Gastrocnemius medialis (tissue), 4 donors: ENCODE data around the gene FAM3C. TPM values are rescaled to one million over a fixed set of nuclear protein-coding genes. Genes with fewer than 3 reads are reported as not detected.

ENCODE experiments used
- ATAC-seq, 2 donors: fragments of 150-250 bp; one replicate each; pipeline ENCODE4 v1.9.1; 2016
- DNase-seq, 2 donors: peaks; one replicate each; pipeline ENCODE4 v3.0.0-alpha.2; 2019
- H3K27ac ChIP-seq, 4 donors: fragments of 200-600 bp; sonication (generic); 1 replicate in 1 of 4; 2 replicates in 3 of 4; pipeline ENCODE4 v1.5.1; 2016 to 2018; ENCODE audit warnings: mild to moderate bottlenecking in 2 of 4, moderate library complexity in 1 of 4
- H3K27me3 ChIP-seq, 3 donors: fragments of 200-600 bp; sonication (generic) in 2 of 3; 1 replicate in 1 of 3; 2 replicates in 2 of 3; pipeline versions ENCODE4 v1.5.1 to v1.6.0; 2016 to 2019; ENCODE audit warnings: mild to moderate bottlenecking in 1 of 3, moderate library complexity in 1 of 3
- H3K36me3 ChIP-seq, 2 donors: fragments of 200-600 bp; sonication (generic) in 1 of 2; one replicate each; pipeline ENCODE4 v1.5.1; 2017 to 2018
- H3K4me1 ChIP-seq, 2 donors: fragments of 200-600 bp; sonication (generic) in 1 of 2; one replicate each; pipeline ENCODE4 v1.5.1; 2016 to 2017; ENCODE audit warnings: mild to moderate bottlenecking in 2 of 2
- H3K4me3 ChIP-seq, 4 donors: fragments of 200-600 bp; sonication (generic) in 3 of 4; 1 replicate in 1 of 4; 2 replicates in 3 of 4; pipeline ENCODE4 v1.5.1; 2016 to 2019; ENCODE audit warnings: mild to moderate bottlenecking in 2 of 4
- H3K9me3 ChIP-seq, 3 donors: fragments of 200-600 bp; sonication (generic) in 2 of 3; 1 replicate in 1 of 3; 2 replicates in 2 of 3; pipeline ENCODE4 v1.5.1; 2016 to 2019
- CTCF ChIP-seq, 5 experiments: fragments of 450-650 bp in 3 of 5; fragments of 200-600 bp in 2 of 5; sonication (generic) in 2 of 5; IDR thresholded peaks in 4 of 5; conservative IDR thresholded peaks in 1 of 5; 1 replicate in 4 of 5; 2 replicates in 1 of 5; pipeline ENCODE4 v1.5.1; 2016 to 2019; ENCODE audit warnings: antibody characterized with exemption in 5 of 5, mild to moderate bottlenecking in 3 of 5, moderate library complexity in 3 of 5
- POLR2A ChIP-seq, 2 donors: fragments of 450-650 bp; IDR thresholded peaks; one replicate each; pipeline ENCODE4 v1.6.1; 2017; ENCODE audit warnings: antibody characterized with exemption in 2 of 2, mild to moderate bottlenecking in 2 of 2, moderate library complexity in 2 of 2
- in situ Hi-C, 4 donors: fragments of 200-750 bp; cut with MboI; loops; one replicate each; pipeline versions ENCODE4 v1.15.0 to v1.8.0; 2017; ENCODE audit warnings: low sequenced_read_pairs in 4 of 4
- intact Hi-C: fragments of 100-400 bp; cut with DNase I; formaldehyde crosslinking; loops from one replicate; pipeline ENCODE4 v1.15.1; 2023; ENCODE audit warnings: low total_unique reads
- total RNA-seq, 4 donors: library from RNA; depleted of rRNA; stranded (reverse); fragments of >200 nt; gene quantifications; one replicate each; pipeline versions ENCODE4 v1.1.0 to v1.2.3, GENCODE V29; 2016

FAM3C gene
- total RNA-seq, 4 donors from 2014 or later, result 9.7 to 17.5 (median 13.2) TPM

DNA sequence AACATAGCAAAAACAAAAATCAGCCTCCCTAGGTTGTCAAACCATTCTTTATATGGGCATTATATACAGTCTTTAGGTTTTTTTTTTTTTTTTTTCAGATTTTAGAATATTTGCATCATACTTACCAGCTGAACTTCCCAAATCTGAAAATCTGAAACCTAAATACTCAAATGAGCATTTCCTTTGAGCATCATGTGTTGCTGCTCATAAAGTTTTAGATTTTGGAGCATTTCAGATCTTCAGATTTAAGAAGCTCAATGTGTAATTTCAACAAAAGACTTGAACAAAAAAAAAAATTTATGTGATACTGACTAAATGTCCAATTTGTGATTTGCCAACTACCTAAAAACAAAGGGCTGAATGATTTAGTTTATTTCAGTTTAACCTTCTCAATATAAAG lies 13.6 kb downstream of the FAM3C start:
- Histone ChIP-seq H3K36me3 (peaks cover 0 to 12% of the 10 kb centered on the region in 2 donors), H3K4me3 (no peak overlapping the region), H3K27me3 (no peaks in the 10 kb centered on the region), H3K4me1 (peaks cover 4 to 13% of the 10 kb centered on the region in 2 donors), H3K9me3 (no peaks in the 10 kb centered on the region), H3K27ac (no peak overlapping the region)
- intact Hi-C loops (no loop called here), in situ Hi-C loops (no loop called here)
- no peak for TF ChIP-seq CTCF (IDR thresholded peaks at IDR 0.05 in 4 of 5, conservative IDR thresholded peaks at IDR 0.05 in 1 of 5)
- TF ChIP-seq POLR2A (IDR thresholded peaks at IDR 0.05), result no peak
- DNase-seq, result no peak
- no peak for ATAC-seq

GRCh38 chr7:121379930-121380329 lies 16.2 kb downstream of the FAM3C start:
- no peak for DNase-seq
- Histone ChIP-seq H3K4me3 (no peak overlapping the region), H3K4me1 (peaks cover 4 to 8% of the 10 kb centered on the region in 2 donors), H3K9me3 (no peaks in the 10 kb centered on the region), H3K27me3 (no peaks in the 10 kb centered on the region), H3K27ac (no peak overlapping the region), H3K36me3 (peaks cover 0 to 14% of the 10 kb centered on the region in 2 donors)
- ATAC-seq, result no peak
- TF ChIP-seq POLR2A (IDR thresholded peaks at IDR 0.05) (no peak), CTCF (IDR thresholded peaks at IDR 0.05 in 4 of 5, conservative IDR thresholded peaks at IDR 0.05 in 1 of 5) (no peak)
- in situ Hi-C loops, result no loop called here
- intact Hi-C loops, result no loop called here

- ATAC-seq (no peak), DNase-seq (no peak)
- Histone ChIP-seq H3K27ac (no peak overlapping the region), H3K4me1 (peaks cover 0 to 4% of the 10 kb centered on the region in 2 donors), H3K36me3 (peaks cover 0 to 14% of the 10 kb centered on the region in 2 donors), H3K9me3 (no peaks in the 10 kb centered on the region), H3K4me3 (no peak overlapping the region), H3K27me3 (no peaks in the 10 kb centered on the region)
- intact Hi-C loops (no loop called here), in situ Hi-C loops (no loop called here)
- TF ChIP-seq POLR2A (IDR thresholded peaks at IDR 0.05) (no peak), CTCF (IDR thresholded peaks at IDR 0.05 in 4 of 5, conservative IDR thresholded peaks at IDR 0.05 in 1 of 5) (no peak)
These were observed 19.1 kb downstream of the FAM3C start for GRCh38 chr7:121376979-121377378.

- ATAC-seq (no peak), DNase-seq (no peak)
- in situ Hi-C loops, result loop anchor here in 1 of 4 donors (25.0 kb wide), 1 partner anchor 614 kb away; no protein-coding TSS in a partner anchor
- H3K27me3 ChIP-seq, result no peaks in the 10 kb centered on the region
- TF ChIP-seq CTCF (IDR thresholded peaks at IDR 0.05 in 4 of 5, conservative IDR thresholded peaks at IDR 0.05 in 1 of 5) (no peak), POLR2A (IDR thresholded peaks at IDR 0.05) (no peak)
- H3K4me1 ChIP-seq, result peaks cover 0 to 4% of the 10 kb centered on the region in 2 donors
- H3K9me3 ChIP-seq, result no peaks in the 10 kb centered on the region
- no peak overlapping the region for H3K4me3 ChIP-seq
- peaks cover 0 to 9% of the 10 kb centered on the region in 2 donors for H3K36me3 ChIP-seq
- no peak overlapping the region for H3K27ac ChIP-seq
- intact Hi-C loops, result no loop called here
These were observed 22.9 kb downstream of the FAM3C start for GRCh38 chr7:121373177-121373576.
